GM21528 (cell line): ENCODE measurements around the gene CRYBG1.
A peak's percentile ranks its signal among the peaks of the same experiment; 100 is the strongest.
"Not testable (repeated sequence)": the region's sequence is repeated elsewhere in the genome, so short reads cannot be mapped to it uniquely, and the experiment has no call there.

Experiments
- ATAC-seq: cut with Tn5 transposase; IDR thresholded peaks from one replicate; pipeline ENCODE4 v1.9.1; 2021; ENCODE audit warnings: mild to moderate bottlenecking, moderate library complexity; ENCODE audit not compliant: unreplicated experiment, low FRiP score

The CRYBG1 gene

GRCh38 chr6:106490436-106490835 lies 129.9 kb downstream of the CRYBG1 start:
- no peak for ATAC-seq

DNA sequence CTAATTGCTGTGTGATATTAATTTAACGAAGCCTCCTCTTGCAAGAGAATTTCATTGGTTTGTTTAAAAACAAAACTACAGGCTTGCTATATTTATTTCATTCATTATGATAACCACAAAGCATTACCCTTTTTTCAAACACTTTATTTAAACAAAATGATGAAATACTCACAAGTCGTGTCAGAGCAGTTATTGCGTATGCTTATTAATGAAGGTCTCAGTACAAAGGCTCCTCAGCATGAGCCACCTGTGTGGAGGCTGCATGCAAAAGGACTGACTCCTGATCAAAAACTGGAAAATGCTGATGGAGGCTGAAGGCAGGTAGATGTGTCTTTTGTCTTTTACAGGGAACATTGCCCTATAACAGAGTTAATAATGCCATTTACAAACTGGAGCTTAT lies 130.5 kb downstream of the CRYBG1 start:
- ATAC-seq: no peak

DNA sequence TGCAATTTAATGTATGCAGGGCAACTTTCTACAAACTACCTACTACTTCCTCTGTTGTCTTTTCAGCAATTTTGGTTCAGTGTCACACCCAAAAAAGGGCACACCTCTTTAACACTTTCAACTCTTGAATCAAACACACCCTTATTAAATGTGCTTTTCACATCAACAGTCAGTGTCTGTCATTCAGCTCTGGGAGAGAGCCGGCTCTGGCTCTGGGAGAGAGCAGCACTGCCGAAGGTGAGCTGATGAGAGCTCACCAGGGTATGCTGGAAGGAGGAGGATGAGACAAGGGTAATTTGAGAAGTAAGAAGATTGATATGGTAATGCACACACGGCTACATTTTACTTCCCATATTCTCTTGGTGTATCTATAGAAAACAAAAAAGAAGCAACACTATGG lies 134.5 kb downstream of the CRYBG1 start:
- no peak for ATAC-seq

DNA sequence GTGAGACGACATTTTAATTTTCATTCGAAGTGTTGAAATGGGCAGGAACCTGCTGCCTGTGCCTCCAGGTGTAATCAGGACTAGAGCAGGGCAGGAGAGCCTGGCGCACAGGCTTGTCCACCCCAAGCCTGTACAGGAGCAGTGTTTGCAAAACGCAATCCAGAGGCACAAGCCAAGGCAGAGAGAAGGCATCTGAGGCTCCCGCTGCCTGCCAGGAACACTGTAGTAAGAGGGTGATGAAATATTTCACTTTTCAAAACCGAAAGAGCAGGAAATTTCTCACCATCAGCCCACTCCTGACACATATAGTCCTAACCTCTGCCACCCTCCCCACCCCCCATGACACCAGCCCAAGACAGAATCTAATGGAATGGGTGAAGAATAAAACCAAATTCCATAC lies 136.3 kb downstream of the CRYBG1 start:
- ATAC-seq: no peak

DNA sequence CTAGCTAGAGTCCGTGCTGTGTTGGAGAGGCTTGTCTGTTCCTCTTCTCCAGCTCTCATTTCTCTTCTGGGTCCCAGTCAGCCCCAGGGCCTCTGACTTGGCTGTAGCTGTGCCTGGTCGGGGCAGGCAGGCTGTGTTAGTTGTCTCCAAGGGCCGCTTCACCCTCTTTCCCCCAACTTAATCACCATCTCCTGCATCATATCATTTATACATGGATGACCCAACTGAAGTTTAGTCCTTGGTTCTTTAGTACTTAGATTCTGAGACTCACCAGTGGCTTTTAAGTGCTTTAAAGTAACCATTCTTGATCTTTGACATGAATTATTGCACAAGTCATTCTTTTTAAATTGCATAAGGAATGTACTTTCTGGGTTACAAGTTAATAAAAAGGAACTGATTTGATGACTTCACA lies 141.4 kb downstream of the CRYBG1 start:
- no peak for ATAC-seq

GRCh38 chr6:106502559-106502958 lies 142.0 kb downstream of the CRYBG1 start:
- no peak for ATAC-seq

GRCh38 chr6:106508277-106508676 lies 147.8 kb downstream of the CRYBG1 start:
- ATAC-seq: no peak

GRCh38 chr6:106508834-106509233 lies 148.3 kb downstream of the CRYBG1 start:
- no peak for ATAC-seq

DNA sequence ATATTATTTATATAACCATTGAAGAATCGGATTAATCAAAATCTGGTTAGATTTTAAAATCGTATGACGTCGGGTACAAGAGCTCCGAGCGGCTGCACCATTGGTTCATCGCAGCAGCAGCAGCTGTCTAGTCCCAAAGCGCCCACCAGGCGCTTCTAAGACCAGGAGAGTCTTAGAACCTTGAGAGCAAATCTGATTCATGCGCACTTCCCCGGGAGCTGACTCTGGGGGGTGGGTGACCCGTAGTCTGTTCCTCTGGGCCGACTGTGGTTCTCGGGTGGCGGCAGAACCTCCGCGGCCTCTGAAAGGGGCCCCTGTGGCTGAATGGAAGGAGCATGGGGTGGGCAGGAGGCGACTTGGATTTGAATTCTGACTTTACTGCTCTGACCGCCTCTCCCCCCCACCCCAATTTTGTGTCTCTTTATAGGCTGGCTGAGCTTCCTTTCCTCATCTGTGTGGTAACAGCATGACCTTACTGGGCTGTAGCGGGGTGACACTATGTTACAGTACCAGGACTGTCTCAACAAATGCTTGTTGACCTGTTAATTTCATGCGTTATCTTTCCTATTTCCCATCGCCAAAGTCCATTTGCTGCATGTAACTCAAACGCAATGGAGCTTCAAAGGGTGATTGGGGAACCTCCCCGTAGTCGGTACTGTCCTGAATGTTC lies 149.0 kb downstream of the CRYBG1 start:
- ATAC-seq: no peak

DNA sequence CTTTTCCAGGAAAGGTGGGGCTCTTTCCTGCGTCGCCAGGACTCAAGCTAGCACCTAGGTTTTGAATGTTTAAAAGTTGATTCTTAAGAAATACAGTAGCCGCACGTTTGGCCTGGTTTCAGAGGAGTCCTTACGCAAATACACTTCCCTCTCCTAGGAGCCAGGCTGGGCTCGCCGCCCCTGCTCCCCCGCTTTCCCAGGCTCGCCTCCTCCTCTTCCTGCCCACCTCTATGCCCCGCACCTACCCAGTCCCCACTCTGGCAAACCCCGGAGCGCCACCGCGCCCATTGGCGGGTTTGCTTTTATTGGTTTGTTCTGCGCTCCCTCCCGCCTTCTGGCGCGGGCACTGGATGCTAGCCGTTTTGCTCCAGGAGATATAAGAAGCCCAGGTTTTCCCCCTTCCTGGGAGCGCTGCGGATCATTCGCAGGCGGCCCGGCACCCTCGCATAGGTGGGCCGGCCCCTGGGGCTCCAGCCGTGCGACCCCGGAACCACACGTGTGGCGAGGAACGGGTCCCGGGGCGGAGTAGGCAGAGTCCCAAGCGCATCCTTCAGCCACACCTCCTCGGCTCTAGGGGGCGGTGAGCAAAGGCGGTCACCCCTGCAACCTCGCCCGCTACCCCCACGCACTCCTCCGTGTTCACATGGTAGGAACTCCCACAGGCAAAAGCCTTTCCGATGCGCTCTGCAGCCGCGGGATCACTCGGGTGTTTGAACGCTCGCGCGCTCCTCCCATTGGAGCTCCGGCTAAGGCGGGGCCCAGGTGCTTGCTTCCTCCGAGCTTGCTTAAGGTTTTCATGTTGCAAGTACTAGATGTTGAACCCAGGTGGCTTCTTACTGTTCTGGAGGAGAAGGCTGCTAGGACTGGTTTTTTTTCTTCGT lies 149.8 kb downstream of the CRYBG1 start:
- peak; percentile 39 for ATAC-seq

DNA sequence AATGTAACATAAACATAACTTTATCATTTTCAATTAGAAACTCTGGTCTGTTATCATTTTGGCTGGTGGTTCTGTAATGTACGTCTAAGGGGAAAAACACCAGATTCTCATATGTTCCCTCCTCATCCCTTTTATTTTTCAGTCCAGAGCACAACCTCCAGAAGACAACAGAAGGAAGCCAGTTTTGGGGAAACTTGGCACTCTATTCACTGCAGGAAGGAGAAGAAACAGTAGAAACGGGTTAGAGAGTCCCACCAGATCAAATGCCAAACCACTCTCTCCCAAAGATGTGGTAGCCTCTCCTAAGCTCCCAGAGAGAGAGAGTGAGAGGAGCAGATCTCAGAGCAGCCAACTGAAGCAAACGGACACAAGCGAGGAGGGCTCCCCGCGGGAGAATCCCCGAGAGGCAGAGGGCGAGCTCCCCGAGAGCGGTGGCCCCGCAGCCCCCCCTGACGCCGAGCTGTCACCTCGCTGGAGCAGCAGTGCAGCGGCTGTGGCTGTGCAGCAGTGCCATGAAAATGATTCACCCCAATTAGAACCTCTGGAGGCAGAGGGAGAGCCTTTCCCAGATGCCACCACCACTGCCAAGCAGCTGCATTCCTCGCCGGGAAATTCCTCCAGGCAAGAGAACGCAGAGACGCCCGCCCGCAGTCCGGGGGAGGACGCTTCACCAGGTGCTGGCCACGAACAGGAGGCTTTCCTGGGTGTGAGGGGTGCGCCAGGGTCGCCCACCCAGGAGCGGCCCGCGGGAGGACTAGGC lies 151.0 kb downstream of the CRYBG1 start:
- no peak for ATAC-seq

DNA sequence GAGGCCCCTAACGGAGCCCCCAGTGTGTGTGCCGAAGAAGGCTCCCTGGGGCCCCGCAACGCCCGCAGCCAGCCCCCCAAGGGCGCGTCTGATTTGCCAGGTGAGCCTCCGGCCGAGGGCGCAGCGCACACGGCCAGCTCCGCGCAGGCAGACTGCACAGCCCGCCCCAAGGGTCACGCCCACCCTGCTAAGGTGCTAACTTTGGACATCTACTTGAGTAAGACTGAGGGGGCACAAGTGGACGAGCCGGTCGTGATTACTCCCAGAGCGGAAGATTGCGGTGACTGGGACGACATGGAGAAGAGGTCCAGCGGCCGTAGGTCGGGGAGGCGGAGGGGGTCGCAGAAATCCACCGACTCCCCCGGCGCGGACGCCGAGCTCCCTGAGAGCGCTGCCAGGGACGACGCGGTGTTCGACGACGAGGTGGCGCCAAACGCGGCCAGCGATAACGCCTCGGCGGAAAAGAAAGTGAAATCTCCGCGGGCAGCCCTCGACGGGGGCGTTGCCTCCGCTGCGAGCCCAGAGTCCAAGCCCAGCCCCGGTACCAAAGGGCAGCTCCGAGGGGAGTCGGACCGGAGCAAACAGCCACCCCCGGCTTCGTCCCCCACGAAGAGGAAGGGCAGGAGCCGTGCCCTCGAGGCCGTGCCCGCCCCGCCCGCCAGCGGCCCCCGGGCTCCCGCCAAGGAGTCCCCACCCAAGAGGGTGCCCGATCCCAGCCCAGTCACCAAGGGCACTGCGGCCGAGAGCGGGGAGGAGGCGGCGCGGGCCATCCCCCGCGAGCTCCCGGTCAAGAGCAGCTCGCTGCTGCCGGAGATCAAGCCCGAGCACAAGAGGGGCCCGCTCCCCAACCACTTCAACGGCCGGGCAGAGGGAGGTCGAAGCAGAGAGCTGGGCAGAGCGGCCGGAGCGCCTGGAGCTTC lies 151.8 kb downstream of the CRYBG1 start:
- peak; percentile 53 for ATAC-seq

- no peak for ATAC-seq
Observed at GRCh38 chr6:106512968-106513574, 152.6 kb downstream of the CRYBG1 start.

DNA sequence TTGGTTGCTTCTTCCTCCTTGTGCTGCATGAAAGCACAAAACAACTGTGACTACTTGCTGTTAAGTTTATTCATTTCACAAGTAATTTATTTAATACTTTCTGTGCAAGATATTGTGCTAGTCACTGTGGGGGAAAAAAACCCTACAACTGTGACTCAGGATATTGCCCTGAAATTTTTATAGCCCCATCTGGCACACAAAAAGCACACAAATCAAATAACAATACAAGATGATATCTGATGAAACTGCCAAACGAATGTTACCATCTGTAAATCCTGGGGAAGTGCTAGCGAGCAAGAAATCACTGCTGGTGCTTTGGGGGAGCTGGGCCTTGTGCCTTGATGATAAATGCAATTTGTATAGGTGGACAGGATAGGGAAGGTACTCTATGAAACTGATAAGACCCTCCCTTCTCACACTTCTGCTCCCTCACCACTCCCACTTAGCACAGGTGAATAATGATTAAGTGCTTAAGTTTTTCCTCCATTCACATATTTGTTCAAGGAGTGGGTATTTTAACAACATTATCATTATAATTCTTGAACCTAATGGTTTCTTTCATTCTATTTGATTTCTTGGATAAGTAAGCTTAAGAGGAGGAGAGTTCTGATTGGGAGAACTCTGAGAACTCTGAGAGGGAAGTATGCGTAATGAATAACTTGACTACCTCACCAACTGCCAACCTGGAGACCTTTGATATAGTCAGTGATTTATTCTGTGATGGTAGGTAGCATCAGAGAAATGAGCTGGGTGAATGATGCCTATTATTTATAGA lies 153.5 kb downstream of the CRYBG1 start:
- ATAC-seq: no peak

DNA sequence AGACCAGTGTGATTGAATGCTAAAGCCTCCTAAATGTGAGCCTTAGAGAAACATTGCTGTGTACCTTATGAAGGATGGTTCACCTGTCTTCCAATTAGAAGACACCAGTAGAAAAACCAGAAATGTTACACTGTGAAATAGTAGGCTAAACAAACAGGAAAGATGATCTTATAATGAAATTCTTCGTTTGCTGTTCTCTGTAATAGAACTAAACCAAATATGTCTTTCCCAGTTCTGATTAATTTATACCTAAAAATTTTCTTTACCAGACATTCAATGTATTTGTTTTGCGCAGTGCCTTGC lies 154.0 kb downstream of the CRYBG1 start:
- no peak for ATAC-seq

DNA sequence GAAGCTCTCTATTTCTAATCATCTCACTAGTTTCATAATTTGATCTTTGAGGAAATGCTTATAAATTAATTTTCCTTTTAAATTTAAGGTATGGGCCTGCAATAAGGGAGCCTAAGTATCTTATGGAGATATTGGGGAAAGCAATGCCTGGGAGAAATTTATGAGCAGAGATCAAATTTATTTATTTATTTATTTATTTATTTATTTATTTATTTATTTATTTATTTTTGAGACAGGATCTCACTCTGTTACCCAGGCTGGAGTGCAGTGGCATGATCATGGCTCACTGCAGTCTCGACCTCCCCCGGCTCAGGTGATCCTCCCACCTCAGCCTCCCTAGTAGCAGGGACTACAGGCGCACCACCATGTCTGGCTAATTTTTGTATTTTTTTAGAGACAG lies 155.1 kb downstream of the CRYBG1 start:
- not testable (repeated sequence) for ATAC-seq

DNA sequence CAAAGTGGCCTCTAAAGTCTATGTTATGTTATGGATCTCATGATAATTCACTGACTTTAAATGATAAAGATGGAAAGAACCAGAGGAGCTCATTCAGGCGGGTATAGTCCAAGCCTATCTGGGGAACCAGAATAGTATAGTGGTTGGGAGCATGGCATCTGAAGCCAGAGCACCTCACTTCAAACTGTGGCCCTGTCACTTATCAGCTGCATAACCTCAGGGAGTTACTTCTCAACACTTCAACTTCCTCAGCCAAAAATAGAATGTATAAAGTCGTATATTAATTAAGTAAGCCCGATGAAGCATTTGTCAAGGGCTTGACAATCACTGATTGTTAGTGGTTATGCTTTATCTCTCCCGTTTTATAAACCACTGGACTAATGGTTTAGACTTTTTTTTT lies 156.1 kb downstream of the CRYBG1 start:
- no peak for ATAC-seq

DNA sequence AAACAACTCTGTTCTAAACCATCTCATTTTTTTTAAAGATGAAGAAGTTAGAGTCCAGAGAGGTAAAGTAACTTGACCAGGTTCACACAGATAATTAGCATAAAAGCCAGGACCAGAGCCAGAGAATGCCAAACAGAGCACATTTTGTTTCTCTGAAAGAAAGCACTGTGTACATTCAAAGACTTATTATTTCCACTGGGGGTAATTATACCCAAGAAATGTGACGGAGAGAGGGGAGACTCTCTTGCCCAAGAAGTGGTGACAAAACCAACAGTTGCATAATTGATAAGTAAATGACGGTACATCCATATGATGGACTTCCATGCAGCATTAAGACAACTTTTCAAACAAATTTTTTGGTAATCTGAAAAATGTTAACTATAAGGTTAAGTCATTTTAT lies 157.2 kb downstream of the CRYBG1 start:
- ATAC-seq: no peak

- ATAC-seq: no peak
Observed at GRCh38 chr6:106518748-106519147, 158.2 kb downstream of the CRYBG1 start.
